IPS DF 4.7 (cell line): ENCODE results near the gene CRABP1.

Source experiments
- DNase-seq: peaks from one replicate; pipeline ENCODE4 v3.0.0-alpha.2; 2013; ENCODE audit warnings: low spot score; ENCODE audit errors: extremely low read depth

Gene CRABP1

GRCh38 chr15:78317145-78317836, 22.9 kb upstream of the CRABP1 start:
- DNase-seq = no peak

GRCh38 chr15:78319588-78319987, 20.6 kb upstream of the CRABP1 start:
- DNase-seq = no peak

- no peak for DNase-seq
These were observed 20.0 kb upstream of the CRABP1 start for GRCh38 chr15:78320183-78320582.

GRCh38 chr15:78321041-78321570, 19.0 kb upstream of the CRABP1 start:
- DNase-seq = no peak

GRCh38 chr15:78321786-78322185, 18.4 kb upstream of the CRABP1 start:
- DNase-seq = no peak

- no peak for DNase-seq
These were observed 17.9 kb upstream of the CRABP1 start for GRCh38 chr15:78322243-78322642.

- DNase-seq = no peak
These were observed 17.2 kb upstream of the CRABP1 start for GRCh38 chr15:78322724-78323521.

- DNase-seq = no peak
These were observed 16.5 kb upstream of the CRABP1 start for GRCh38 chr15:78323693-78324092.

- DNase-seq = no peak
These were observed 16.0 kb upstream of the CRABP1 start for GRCh38 chr15:78324144-78324543.

GRCh38 chr15:78325092-78325843, 14.9 kb upstream of the CRABP1 start:
- no peak for DNase-seq

GRCh38 chr15:78327466-78327865, 12.7 kb upstream of the CRABP1 start:
- no peak for DNase-seq

GRCh38 chr15:78329625-78330024, 10.5 kb upstream of the CRABP1 start:
- DNase-seq = no peak

GRCh38 chr15:78334845-78335244, 5.3 kb upstream of the CRABP1 start:
- no peak for DNase-seq

GRCh38 chr15:78335985-78336384, 4.2 kb upstream of the CRABP1 start:
- DNase-seq = no peak

- no peak for DNase-seq
These were observed 1.4 kb upstream of the CRABP1 start for GRCh38 chr15:78338781-78339180.

GRCh38 chr15:78339559-78339958, 594 bp upstream of the CRABP1 start:
- DNase-seq = no peak

- no peak for DNase-seq
These were observed 1.2 kb downstream of the CRABP1 start for GRCh38 chr15:78341057-78341987.

- no peak for DNase-seq
These were observed 1.9 kb downstream of the CRABP1 start for GRCh38 chr15:78342021-78342420.

GRCh38 chr15:78343276-78344060, 3.3 kb downstream of the CRABP1 start:
- DNase-seq = no peak
